GM21786 (cell line): ENCODE data around the gene SCD5.

Experiments used
- ATAC-seq: cut with Tn5 transposase; IDR thresholded peaks from one replicate; pipeline ENCODE4 v1.9.1; 2021; ENCODE audit not compliant: unreplicated experiment

The SCD5 gene

DNA sequence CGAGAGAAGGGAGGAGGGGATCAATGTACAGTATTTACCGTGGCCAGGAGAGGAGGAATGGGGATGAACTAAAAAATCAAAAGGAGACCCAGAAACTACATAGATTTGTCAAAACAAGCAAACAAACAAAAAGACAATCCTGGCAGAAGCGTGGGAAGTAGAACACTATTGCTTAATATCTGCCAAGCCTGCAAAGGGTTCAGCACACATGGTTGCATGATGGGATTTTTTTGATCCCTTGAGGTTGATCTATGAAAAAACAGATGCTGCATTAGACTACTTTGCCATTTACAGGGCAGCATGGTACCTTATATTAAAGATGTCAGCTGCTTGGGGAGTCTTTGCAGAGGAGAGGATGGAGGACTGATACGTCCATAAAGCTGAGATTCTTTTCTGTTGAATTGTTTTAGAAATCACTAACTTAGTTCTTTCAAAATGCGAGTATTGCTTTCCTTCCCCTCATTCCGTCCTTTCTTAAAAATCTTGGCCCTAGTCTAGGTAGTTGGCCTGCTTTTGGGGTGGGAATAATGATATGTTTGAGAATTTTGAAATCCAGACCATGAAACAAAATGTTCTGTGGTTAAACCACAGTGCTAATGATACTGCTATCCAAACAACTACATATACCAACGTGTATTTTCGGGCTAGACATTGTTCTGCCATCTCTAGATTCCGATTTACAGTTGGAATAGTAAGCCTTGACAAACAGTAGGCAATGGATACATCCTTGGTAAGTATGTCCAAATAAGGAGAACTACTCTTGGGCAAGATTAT is 197.2 kb downstream of the SCD5 start:
- no peak for ATAC-seq

DNA sequence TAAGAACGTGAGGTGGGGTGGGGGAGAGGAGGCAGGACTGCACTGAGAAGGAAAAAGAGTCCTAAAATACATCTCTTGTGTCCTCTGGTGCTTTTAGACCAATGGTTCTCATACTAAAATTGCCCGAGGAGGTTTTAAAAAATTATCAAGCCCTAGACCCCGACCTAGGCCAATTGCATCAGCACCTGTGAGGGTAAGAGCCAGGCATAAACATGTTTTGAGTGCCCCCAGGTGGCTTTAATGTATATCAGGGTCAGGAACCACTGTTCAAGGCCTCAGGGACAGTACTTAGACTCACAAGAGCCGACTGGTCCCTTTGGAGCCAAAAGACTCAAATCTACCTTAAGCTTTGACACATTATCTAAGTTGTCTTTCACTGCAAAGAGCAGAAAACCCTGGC is 199.3 kb downstream of the SCD5 start:
- ATAC-seq: no peak

DNA sequence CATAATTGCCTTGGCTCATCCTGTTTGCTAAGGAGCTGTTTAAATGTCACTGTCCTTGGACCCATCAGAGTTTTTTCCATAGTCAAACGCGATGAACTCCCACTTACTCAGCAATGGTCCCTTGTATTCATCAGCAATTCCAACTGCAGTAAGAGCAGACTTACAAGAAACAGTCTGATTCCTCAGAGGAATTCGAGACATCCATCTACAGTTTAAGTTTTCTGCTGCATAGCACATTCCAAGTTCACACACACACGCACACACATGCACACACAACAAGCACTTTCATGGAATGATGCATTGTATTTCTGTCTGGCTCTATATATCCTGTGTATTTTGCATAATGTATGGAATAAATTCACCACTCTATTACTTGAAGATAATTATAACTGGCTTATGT is 204.1 kb downstream of the SCD5 start:
- ATAC-seq: no peak

DNA sequence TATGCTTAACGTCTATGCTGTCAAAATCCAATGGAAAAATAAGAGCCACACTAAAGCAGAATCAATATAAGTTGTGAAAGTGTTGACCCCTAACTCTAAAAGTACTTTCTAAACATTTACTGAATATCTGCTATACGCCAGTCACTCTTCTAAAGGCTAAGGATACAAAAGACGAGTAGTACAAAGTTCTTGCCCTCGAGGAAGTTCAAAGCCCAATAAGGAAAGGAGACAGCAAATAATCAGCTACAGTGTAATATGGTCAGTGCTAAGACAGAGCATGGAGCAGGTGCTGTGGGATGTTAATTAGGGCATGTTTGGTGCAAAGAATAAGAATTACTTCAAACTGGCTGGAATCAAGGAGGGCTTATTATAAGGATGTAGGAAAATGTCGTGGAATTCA is 205.2 kb downstream of the SCD5 start:
- ATAC-seq: no peak

DNA sequence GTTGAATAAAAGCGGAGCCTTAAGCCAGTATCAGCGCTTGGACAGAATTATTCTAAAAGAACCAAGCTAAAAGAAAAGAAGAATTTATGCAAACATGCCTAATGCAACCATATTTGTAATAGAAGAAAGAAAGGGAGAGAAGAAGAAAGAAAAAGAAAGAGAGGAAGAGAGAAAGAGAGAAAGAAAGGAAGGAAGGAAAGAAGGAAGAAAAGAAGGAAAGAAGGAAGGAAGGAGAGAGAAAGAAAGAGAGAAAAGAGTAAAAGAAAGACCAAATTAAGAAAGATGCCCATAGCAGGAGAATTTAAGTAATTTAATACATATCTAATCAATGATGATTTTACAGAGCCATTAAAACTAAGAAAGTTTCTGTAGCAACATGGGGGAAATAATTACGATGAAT is 206.0 kb downstream of the SCD5 start:
- no peak for ATAC-seq

DNA sequence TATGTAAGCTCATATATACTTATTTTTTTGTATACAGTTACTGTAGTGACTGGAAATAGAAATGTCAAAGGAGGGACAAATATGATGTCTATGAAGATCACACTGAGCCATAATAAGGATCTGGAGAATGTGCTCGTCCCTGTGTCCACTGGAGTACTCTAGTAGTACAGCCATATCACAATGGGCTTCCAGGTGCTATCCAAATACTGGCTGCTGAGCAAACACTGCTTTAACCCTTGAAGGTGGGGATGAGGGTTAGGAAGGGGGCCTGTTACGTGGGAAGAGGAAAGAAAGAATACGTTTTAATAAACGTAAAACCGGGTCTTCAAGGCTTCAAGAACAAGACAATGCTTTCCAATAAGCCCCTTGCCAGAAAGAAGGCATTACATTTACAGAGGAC is 207.0 kb downstream of the SCD5 start:
- ATAC-seq: no peak

DNA sequence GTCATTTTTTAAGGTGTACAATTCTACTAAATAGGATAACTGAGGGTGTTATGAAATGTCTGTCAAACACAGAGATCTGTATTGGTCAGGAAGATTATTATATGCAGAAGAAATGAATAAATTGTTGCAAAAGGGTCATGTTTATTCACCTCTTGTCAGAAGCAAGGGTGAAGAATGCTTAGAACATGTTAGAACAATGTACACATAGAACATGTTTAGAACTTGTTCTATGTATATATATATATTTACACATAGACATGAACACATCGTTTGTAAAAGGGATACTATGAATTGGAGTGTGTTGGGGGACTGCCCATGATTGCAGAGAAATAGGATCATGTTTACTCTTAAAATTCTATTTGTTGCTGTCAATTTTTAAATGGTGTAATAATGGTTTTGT is 208.8 kb downstream of the SCD5 start:
- no peak for ATAC-seq

DNA sequence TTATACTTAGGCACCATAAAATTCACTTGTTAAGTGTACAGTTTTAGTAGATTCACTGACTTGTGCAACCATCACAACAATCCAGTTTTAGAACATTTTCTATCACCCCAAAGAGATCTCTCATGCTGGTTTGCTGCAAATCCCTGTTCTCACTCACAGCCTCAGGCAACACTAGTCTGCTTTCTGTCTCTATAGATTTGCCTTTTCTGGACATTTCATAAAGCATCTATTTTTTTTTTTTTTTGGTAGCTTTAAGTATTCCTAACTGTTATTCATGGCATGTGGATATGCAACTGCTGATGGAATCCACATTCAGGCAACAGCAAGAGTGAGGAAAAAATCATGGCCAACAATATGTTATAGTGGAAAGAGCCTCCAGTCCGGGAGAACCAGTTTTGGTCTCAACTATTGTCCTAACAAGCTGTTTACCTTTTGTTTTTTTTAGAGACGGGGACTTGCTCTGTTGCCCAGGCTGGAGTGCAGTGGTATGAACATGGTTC is 209.8 kb downstream of the SCD5 start:
- no peak for ATAC-seq

DNA sequence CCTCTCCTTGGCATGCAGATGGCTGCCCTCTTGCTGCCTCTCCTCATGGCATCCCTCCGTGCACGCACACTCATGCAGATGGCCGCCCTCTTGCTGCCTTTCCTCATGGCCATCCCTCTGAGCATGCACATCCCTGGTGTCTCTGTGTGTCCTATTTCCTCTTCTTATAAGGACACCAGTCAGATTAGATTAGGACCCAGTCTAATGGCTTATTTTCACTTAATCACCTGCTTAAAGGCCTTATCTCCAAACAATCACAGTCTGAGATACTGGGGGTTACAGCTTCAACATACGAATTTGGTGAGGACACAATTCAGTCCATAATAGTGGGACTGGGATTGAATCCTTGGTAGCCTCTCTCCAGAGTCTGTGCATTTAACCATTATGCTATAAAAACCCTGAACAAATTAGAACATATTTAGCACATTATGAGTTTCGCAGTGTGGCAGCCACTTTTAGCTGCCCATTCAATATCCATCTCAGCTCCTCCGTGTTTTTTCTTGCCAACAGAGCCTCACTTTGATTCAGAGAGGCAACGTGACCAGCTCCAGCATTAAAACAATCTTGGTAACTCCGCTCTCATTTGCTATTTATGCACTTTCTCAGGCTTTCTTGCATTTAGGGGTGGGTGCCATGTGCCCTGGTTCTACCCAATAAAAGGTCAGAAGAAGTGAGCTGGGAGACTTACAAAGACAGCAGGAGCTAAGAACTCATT is 210.6 kb downstream of the SCD5 start:
- no peak for ATAC-seq

DNA sequence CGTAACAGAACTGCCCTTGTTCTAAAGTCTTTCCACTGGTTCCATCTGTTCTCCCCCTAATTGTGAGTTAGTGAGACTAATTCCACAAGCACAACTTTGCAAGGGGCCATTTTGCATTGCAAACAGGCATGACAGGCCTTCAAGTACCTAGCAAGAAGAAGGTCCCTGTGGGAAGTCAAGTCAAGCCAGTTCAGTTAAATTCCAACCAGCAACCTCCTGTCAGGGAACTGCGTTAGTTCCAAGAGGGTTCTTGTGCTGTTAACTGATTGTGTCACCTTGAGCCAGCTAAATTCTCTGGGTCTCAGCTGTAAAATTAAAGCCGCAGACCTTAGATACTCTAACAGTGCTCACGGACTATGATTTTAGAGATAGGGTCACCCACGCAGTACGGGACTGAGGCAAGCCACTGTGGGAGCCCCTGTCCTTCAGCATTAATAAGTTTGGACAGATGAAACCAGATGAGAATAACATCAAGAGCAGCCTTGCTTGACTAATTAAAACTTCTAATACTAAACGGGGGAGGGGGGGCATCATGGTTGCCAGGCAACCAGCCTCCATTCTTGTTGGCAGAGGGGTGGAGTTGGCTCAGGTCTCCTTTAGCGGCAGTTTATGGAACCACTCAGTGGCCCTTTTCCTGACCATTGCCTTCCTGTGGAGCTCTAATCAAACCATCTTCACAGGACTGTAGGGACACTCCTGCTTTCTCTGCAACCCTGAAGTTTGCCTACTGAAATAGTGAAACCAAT is 212.7 kb downstream of the SCD5 start:
- no peak for ATAC-seq

DNA sequence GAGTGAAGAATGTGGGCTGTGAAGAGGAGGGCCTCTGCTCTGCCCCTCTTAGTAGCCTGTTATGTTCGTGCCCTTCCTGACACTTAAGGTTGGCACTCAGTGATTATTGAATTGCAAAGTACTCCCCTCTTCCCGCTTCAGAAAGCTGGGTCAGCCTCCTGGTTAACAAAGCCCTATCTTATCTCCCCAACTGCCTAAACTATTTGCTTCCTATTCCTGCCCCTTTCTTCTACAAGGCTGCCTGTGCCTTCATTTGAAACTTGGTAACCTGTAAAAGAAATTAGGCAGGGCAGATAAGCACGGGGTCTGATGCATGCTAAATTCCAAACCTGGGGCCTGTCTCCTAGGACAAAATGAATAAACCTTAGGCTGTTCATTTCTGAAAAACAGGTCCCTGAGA is 213.7 kb downstream of the SCD5 start:
- no peak for ATAC-seq

DNA sequence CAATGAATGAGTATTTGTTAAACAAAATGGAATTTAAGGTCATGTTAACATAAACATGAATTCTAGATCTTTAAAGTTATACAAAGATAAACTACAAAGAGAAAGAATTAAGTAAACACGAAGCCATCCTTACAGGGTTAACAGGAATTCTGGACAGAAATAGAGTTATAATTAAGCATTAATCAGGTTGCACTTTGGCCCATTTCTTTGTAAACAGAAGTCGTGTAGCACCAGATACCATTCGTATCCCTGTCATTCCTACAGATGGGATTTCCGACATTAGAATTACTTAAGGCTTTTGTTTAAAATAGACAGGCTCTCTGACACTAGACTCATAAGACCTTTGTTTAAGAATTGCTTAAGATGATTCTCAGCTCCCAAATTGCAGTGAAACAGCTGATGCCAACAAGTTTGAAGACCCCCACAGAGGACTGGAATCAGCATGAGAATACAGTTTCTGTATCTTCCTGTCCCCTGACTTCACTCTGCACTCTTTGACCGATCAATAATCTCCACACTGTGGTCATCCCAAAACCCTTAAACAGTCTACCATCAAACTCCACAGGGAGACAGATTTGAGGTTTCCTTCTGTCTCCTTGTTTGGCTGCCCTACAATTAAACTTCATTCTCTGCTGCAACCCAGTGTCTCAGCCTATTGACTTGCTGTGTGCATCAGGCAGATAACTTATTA is 214.6 kb downstream of the SCD5 start:
- ATAC-seq: no peak

DNA sequence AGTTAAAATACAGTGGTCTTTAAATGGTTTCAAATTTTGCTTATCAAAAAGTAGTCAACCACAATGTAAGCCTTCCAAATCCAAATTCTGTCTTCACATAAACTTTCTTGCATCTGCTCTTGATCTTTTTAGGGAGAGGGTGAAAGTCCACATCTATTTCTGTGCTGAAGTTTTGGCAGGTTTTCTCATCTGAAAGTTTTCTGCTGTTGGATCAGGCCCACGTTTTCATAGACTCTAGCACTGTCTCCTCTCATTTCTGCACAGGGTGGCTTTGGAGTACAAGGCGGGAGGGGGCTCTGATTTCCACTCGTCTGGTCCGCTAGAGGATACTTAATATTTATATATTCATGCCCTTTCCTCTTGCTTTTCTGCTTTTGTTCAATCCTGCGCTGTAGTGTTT is 218.7 kb downstream of the SCD5 start:
- ATAC-seq: no peak
